OCI-LY1 (cell line): Measurements from ENCODE around the gene CEP85L.

Source experiments
- CTCF ChIP-seq: fragments of 200-600 bp; sonication (generic), shearing (Covaris generic); IDR thresholded peaks from 2 replicates; pipeline ENCODE4 v1.5.1; 2017; ENCODE audit warnings: mild to moderate bottlenecking, antibody characterized with exemption, low read length, moderate library complexity, mixed read lengths
- EZH2 ChIP-seq: fragments of 200-600 bp; sonication (generic), shearing (Covaris generic); IDR thresholded peaks from 2 replicates; pipeline ENCODE4 v1.8.0; 2017; ENCODE audit warnings: borderline replicate concordance, mixed run types, mild to moderate bottlenecking, antibody characterized with exemption, low read length, moderate library complexity, mixed read lengths

- TF ChIP-seq CTCF = no peak
- no peak for TF ChIP-seq EZH2
These were observed 128.2 kb downstream of the CEP85L start for GRCh38 chr6:118523216-118523615.
